GM19455 (cell line): ENCODE measurements around the gene SEMA5A.

ENCODE experiments used
- ATAC-seq: cut with Tn5 transposase; IDR thresholded peaks from one replicate; pipeline ENCODE4 v1.9.1; 2021; ENCODE audit not compliant: unreplicated experiment

SEMA5A gene

DNA sequence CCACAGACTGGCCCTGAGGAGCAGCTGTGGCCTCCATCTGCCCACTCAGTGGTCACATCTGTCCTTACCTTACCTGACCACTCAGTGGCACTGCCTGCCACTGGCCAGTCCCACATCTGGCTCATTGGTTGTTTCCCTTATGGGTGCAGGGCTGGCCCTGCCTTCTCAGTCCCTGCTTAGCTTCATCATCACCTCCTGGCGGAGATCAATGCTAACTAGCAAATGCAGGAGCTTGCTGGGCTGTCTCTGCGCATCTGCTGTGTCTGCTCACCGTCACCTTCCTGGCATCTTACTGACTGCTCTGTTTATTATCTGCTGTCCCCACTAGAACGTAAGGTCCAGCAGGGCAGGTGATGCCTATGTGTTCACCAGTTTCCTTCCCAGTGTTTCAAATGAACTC is 356.9 kb downstream of the SEMA5A start:
- no peak for ATAC-seq

DNA sequence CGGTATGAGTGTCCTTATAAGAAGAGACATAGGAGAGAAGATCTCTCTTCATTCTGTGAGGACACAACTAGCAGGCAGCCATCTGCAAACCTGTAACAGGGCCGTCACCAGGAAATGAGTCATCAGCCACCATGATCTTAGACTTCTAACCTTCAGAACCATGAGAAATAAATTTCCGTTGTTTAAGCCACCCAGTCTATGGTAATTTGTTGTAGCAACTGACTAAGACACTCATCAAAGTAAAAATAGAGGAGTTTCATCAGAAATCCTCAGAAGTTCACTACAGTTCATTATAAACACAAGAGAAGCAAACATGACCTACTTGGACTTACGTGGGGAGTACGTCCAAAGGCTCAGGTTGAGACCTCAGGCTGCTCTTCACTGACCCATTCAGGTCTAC is 357.7 kb downstream of the SEMA5A start:
- no peak for ATAC-seq

DNA sequence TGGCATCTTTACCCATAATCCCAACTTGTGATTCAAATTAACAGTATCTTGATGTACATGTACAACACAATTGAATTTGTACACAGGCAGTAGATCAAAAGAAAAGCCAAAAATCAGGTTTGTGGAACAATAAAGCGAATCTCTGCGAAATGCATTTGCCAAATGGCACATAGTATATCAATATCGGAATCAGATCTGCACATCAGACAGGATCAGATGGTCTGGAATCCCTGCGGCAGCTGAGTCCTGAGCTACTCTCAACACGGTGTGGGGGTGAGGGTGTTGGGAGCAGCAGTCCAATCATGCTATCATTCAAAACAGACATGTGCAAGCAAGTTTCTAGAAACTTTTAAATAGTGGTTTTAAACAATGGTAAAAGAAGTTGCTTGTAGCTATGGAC is 358.3 kb downstream of the SEMA5A start:
- no peak for ATAC-seq

DNA sequence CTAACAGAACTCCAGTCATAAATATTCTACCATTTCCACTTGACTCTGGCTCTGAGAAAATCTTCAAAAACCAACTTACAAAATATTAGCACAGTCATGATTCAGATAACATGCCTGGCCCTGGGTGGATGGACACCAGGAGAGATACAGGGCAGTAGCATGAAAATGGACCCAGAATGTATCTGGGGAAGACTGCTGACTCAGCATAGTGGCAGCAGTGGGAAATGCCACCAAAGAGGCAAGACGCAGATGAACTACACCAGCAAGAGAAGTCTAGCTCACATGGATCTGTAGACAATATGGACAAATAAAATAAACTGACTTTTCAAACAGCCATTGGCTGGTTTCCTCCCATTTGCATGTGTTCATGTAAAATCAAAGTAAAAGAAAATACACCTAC is 359.8 kb downstream of the SEMA5A start:
- ATAC-seq: no peak

DNA sequence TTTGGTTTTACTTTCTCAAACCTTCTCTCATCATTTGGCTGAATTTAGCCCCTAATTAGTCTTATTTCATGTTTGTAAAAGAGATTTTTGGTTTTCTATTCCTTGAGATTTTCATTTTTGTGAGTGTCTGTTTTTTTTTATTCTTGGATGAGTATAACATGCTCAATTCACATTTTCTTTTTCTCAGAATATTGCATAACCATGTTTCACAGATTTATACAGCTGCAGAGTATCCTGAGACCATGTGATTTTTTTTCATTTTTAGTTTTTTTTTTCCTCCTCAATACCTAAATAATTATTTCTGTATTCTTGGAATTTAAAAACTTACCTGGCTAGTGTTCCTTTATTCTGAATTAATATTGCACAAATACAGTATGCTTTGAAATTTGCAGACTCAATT is 361.9 kb downstream of the SEMA5A start:
- ATAC-seq: no peak

DNA sequence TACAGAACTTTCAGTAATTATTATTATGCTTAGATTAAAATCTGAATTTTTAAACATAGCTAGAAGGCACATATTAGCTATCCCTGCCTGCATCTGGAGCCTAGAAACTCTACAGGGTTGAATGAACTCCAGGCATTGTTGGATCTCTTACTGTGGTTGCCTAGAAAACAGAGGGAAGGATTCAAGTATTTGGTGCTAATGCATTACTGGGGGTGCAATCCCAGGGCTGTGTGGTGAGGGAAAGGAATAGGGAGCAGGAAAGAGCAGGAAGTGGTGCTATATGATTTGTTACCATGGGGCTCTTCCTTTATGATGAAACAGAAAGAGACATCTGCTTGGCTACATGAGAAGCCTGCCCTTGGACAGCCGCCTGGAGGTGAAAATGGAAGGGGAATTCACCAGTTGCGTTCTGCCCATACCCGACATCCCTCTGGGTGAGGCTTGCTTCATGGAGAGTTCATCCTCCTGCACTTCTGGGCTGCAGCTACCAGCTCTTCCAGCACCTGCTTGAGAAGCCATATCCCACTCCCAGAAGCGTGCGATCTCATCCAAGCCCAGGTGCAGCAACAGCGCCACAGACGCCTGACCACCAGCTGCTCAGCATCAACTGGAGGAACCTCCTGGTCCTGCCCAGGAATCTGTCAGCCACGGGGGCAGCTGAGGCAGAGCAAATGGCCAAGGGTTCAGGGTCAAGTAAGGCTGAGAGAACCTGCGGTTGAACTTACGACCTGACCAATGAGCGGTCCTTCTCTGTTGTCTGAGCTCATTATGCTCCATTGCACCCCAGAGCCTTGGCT is 362.8 kb downstream of the SEMA5A start:
- ATAC-seq: no peak

DNA sequence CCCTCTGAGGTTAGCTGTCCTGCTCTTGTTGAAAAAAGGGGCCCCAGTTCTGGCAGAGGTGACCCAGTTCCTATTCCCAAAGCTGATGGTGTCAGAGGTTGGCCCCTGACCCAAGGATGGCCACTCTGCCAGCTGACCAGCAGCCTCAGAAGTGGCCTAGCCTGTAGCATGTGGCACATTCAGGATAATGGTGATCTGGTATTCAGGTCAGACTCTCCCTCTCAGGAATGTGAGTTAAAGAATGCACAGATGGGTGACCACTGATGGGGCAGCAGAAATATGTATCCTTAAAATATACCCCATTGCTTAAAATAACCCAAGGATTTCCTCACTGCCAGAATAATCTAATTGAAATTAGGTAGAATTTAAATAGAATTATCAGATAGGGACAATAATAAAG is 369.2 kb downstream of the SEMA5A start:
- no peak for ATAC-seq

DNA sequence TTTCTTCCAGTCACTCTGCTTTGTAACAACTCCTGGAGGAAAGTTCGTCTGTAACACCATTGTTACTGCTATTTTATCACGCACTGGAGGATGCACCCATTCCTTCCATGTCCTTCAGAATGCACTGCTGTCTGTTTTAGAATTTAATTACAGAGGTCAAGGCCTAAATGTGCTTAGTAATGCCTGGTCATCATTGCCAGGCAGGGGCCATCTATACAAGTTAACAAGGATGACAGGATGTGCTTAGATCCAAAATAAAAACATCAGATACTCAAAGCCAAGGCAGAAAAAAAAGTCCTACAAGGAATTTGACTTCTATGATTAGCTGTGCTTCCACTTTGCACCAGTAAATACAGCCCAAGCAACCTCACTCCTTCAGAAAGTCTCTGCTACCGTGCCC is 371.4 kb downstream of the SEMA5A start:
- ATAC-seq: no peak

DNA sequence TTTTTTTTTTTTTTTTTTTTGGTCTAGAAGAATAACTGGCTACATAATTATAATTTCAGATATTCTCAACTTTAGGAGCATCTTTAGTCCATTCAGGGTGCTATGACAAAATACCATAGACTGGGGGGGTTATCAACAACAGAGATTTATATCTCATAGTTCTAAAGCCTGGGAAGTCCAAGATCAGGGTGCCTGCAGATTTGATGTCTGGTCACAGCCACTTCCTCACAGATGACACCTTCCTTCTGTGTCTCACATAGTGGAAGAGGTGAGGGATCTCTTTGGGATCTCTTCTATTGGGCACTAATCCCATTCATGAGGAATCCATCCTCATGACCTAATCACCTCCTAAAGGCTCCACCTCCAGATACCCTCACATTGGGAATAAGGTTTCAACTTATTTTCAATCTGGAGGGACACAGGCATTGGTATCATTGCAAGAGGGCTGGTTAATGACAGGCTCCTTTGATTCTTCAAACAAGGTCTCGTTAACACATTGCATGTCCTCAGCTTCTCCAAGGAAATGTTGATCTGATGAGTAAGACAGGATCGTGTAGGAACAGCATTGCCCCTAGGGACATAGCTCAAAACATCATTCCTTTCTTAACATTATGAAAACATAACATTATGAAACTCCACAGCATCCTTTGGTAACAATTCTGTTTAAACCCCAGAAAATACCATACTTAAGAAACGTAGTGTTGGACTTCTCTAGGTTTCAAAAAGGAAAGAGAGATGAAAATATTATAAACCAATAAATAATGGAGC is 372.4 kb downstream of the SEMA5A start:
- no peak for ATAC-seq

DNA sequence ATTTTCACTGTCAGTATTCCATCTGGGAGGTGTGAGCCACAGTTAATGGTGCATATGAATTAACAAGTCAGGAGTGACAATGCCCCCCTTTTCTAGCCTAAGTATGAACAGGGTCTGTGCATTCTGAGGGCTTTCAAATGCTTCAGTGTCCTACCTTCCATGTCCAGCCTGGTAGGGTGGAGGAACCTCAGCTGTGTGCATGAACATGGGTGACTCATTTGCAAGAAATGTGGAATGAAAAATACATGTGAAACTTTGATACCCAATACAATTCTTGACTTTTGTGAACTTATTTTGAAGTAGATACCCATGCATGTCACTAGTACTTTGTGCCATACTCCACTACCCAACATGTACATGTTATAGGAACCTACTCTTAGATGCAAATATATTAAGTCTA is 375.8 kb downstream of the SEMA5A start:
- no peak for ATAC-seq

DNA sequence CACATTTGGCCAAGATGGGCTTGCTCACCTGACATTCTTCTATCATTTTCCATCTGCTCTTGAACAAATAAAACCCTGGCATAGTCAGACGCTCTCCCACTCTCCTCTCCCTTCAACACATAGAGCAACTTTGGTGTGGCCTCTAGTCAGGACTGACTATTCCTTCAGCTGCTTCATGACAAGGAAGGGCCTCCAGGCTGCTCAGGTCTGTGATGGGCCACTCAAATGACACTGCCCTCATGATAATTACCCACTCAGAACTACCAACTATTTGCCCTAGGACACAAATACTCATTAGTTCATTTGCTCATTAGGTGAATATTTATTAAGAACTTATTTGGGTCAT is 376.3 kb downstream of the SEMA5A start:
- no peak for ATAC-seq

DNA sequence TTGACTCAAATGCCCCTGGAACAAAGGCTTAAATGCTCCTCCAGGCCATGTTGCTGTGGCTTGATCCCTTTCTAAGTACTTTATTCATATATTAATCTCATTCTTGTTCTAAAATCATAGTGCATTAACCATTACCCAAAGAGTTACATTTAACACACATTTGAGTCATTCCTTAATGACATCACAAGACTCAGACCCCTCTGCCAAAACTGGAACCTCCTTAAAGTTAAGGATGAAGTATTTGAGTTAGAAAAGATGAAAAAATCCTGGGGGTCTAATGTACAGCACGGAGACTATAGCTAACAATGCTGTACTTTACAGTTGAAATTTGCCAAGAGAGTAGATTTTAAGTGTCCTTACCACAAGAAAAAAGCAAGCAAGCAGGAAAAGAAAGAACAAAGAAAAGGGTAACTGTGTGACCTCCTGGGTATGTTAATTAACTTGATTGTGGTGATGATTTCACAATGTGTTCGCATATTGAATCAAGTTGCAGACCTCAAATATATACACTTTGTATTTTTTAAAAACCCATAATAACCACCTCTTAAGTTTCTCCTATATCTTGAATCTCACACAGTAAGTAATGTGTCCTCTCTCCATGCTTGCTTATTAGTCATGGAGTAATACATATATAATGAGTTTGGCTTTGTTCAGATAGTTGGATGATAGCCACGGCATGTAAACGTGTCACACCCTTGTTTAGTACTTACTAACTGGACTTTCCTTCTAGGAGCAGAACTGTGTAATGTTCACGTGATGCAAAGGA is 376.9 kb downstream of the SEMA5A start:
- ATAC-seq: no peak

DNA sequence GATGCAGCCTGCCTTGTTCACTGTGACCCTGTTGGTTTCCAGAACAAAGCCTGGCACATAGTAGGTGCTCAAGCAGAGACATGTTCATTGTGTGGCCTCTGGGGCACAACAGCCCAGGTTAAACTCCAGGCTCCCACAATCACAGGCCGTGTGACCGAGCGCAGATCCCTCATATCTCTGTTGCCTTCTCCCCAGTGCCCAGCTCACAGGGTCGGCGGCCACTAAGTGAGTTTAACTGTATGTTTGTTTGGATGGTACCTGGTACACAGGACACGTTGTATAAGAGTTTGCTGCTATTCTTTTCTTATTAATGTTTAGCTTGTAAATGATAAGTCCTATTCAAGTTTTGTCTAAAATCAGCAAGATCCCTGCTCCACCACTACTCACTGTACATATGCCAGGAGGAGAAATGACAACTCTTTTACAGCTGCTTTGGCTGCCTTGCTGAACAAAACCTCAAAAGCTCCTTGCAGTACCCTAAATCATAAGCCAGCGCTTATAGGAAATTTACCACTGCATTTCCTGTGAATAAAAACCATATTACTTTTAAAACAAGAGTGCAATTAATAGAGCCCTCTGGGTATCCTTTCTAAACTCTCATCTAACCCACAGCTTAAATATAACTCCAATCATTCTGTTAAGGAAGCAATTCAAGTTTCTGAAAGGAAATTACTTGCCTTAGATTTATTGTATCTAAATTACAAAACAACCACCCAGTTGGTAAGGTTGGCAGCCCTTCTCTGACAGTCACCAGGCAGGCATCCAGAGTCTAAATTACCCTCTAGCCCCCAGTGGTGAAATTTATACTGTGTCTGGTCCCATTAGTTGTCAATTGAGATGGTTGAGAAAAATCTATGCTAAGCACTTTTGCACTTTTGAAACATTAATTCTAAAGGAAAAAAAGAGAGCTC is 379.4 kb downstream of the SEMA5A start:
- no peak for ATAC-seq

DNA sequence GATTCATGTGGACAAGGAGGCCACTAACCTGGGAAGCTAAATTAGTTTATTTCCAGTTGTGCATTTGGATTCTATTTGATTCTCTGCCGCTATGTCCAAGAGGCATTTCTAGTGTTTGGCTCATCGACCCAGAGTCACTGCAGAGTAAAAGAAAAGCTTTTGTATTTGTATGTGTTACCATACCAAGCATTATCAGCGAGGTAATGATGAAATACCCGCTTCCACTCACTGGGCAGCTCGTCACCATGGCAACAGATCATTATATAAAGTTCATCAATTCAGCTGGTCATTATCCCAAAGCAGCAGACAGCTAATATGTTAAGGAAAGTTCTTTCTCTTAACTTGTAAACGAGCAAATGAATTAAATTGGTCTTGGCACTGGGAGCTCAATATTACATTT is 380.3 kb downstream of the SEMA5A start:
- no peak for ATAC-seq

DNA sequence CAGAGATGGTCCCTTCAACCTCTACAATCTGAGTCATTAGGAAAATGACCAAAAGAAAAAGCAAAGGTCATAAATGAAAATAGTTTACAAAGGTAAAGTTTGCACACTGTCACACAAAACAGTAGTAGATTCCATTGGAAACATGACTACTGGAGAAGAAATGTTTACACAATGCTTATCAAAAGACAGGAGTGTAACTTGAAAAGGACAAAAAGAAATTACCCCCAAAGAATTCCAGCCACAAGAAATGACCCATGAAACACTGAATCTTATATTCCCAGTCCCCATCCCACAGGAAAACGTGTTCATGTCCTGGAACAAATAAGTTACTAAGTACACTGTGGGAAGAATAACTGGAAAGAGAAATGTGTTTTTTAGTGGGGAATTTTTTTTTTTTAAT is 385.1 kb downstream of the SEMA5A start:
- no peak for ATAC-seq

DNA sequence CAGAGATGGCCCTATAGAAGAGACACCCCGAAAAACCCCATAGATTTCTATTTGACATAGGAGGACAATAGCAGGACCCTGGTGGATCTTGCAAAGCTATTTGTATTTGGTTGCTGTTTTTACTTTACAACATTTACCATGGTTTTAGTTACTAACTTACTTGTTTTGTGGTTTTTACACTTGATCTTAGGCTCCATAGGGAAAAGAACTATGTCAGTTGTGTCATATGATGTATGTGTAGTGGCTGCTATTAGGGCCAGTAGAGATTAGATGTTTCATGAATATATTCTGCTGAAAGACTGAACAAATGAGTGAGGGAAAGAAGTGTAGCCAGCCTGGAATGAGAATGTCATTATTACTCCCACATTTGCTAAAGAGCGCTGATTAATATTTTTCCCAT is 388.1 kb downstream of the SEMA5A start:
- no peak for ATAC-seq

DNA sequence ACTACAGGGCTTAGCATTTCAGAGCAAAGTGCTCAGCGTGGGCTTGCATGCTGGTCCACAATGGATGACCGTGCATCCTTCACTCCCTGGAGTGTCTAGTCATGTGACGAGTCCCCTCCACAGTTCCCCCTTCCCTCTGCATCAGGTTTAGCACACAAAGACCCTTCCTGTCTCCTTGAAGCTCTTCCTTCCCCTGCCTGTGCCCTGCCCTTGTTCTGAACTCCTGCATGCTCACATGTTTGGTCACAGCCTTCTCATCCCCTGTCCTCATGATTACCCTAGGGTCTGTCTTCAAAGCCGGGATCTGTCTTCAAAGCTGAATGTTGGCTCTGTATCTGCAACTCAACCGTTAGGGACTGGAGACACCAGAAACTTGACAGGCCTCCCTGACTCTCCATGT is 388.9 kb downstream of the SEMA5A start:
- ATAC-seq: no peak

DNA sequence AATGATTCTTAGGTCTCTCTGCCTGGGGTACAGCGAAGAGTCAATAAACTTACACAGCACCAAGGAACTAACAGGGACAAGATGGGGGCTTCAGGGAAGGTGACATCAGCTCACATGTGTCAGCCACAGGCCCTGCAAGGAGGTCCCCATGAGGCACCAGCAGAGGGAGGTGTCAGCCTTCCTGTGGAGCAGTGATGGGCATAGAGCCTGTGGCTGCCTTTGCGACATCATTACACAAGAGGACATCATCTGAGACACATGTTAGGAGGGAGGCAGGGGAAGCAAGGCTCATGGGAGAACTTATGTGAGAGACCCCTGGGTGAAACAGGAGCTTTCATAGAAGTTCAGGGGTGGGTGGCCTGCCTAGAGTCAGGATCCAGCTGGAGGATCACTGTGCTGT is 389.6 kb downstream of the SEMA5A start:
- ATAC-seq: peak; percentile 55

DNA sequence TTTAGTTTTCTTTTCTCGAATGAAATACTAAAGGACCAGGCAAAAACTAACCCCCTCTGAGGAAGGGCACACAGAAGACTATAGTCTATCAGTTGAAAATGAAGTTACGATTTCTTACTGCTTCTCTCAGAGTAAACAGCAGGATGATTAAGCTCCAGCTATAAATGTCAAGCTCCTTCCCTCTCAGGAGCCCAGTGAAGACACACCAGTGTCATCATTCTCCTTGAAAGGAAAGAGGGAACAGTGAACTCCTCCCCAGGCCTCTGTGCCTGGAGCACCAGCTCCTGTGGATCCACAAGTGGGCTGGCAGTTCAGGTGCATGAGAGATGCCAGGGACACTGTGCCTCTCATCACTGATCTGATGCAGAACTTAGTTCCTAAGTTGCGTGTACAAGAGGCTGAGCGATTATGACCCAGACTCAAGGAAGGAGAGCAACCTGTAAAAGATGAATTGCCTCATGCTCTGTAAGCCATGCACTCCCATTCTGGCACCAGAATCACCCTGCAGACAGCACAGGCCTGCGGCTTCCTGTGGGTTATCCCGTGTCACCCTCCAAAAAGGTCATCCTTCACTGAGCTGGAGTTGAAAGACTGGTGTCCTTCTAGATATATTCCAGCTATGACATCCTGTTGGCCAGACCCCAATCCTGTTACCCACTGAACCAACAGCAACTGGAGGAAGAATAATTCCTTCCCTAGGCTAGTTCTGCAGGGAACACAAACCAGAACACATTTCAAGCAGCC is 394.0 kb downstream of the SEMA5A start:
- ATAC-seq: no peak

DNA sequence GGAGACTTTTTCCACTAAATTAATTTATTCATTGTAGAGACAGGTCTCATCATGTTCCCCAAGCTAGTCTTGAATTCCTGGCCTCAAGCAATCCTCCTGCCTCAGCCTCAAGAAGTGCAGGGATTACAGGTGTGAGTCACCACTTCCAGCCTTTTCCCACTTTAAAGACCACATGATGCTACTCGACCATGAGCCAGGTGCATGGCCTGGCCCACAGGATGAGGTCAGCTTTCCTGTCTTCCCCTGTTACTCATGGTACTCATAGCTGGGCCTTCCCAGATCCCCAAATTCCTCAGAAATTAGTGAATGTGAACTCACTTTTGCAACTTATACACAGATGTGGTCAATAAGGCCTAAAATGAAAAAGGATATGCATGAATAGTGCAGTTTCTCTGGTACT is 395.9 kb downstream of the SEMA5A start:
- no peak for ATAC-seq
